Type B pancreatic cell (in vitro differentiated cells): ENCODE measurements around the gene GPC6. TPM values are rescaled to one million over a fixed set of nuclear protein-coding genes. Genes with fewer than 3 reads are reported as not detected.

Experiments used
- DNase-seq: peaks from one replicate; pipeline ENCODE4 v3.0.0; 2021; ENCODE audit warnings: mixed read lengths; ENCODE audit not compliant: unreplicated experiment; ENCODE audit errors: extremely low spot score
- H3K27ac Mint-ChIP-seq: 2 replicates; pipeline ENCODE4 v1.8.0; 2021; ENCODE audit warnings: mild to moderate bottlenecking, mixed read lengths
- H3K27me3 Mint-ChIP-seq: 2 replicates; pipeline ENCODE4 v1.8.0; 2021; ENCODE audit warnings: mixed read lengths
- H3K36me3 Mint-ChIP-seq: 2 replicates; pipeline ENCODE4 v1.8.0; 2021; ENCODE audit warnings: mixed read lengths
- H3K4me1 Mint-ChIP-seq: one replicate; pipeline ENCODE4 v1.8.0; 2021; ENCODE audit warnings: mixed read lengths; ENCODE audit not compliant: unreplicated experiment
- H3K4me3 Mint-ChIP-seq: 2 replicates; pipeline ENCODE4 v1.8.0; 2021; ENCODE audit warnings: mild to moderate bottlenecking, mixed read lengths
- H3K9me3 Mint-ChIP-seq: 2 replicates; pipeline ENCODE4 v1.8.0; 2021; ENCODE audit warnings: mixed read lengths
- total RNA-seq: library from RNA; stranded (reverse); gene quantifications from 2 replicates; pipeline ENCODE4 v1.2.1, GENCODE V29; 2021; ENCODE audit warnings: low replicate concordance
- TF ChIP-seq, protein P1 (sequence below): fragments of 200-600 bp; sonication (generic); conservative IDR thresholded peaks from 2 replicates; pipeline ENCODE4 v1.5.0; 2021; ENCODE audit warnings: antibody characterized with exemption, mild to moderate bottlenecking

The GPC6 gene
- total RNA-seq, 1 donor from 2014 or later, result 30.5 TPM

DNA sequence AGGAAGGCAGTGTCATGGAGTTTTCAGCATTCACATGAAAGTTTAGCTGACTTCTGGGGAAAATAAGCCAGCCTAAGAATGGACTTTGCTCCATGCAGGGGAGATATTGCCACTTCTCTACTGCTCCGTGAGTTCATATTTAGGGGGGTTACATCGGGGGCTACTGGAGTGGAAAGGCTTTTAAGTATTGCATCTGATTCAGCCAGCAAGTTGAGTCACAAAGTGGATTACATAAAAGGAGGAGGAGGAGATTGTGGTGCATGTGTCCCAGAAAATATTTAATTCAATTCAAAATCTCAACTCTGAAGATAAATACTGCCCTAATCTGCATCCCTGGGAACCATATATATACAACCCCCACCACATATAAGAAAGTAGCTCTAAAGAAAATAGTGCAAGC, 635.7 kb downstream of the GPC6 start:
- peaks cover 8% of the 10 kb centered on the region for H3K4me1 Mint-ChIP-seq
- no peak for DNase-seq
- H3K9me3 Mint-ChIP-seq, result no peaks in the 10 kb centered on the region
- TF ChIP-seq, protein P1, sequence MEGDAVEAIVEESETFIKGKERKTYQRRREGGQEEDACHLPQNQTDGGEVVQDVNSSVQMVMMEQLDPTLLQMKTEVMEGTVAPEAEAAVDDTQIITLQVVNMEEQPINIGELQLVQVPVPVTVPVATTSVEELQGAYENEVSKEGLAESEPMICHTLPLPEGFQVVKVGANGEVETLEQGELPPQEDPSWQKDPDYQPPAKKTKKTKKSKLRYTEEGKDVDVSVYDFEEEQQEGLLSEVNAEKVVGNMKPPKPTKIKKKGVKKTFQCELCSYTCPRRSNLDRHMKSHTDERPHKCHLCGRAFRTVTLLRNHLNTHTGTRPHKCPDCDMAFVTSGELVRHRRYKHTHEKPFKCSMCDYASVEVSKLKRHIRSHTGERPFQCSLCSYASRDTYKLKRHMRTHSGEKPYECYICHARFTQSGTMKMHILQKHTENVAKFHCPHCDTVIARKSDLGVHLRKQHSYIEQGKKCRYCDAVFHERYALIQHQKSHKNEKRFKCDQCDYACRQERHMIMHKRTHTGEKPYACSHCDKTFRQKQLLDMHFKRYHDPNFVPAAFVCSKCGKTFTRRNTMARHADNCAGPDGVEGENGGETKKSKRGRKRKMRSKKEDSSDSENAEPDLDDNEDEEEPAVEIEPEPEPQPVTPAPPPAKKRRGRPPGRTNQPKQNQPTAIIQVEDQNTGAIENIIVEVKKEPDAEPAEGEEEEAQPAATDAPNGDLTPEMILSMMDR, result no peak
- peaks cover 3% of the 10 kb centered on the region for H3K36me3 Mint-ChIP-seq
- H3K27ac Mint-ChIP-seq, result no peak overlapping the region
- H3K27me3 Mint-ChIP-seq, result no peaks in the 10 kb centered on the region
- H3K4me3 Mint-ChIP-seq, result no peak overlapping the region

GRCh38 chr13:93865235-93865634, 638.6 kb downstream of the GPC6 start:
- H3K9me3 Mint-ChIP-seq, result no peaks in the 10 kb centered on the region
- no peak overlapping the region for H3K27ac Mint-ChIP-seq
- DNase-seq, result no peak

DNA sequence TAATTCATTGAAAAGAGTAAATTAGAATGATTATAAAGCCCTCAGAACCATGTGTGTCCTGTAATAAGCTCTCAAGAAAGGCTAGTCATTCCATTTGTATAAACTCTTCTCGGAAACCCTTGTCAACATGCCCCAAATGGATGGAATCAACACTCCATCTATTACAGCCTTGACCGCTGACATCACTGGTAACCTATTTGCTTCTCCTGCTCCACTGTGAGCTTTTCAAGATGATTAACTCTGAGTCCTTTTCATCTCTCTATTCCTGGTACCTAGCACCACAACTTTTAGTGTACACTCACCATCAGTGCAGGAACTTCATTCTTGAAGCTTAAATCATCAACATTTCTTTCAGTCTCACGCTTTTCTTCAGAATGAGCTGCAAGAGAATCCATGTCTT, 640.9 kb downstream of the GPC6 start:
- no peaks in the 10 kb centered on the region for H3K9me3 Mint-ChIP-seq
- TF ChIP-seq, protein P1, result no peak
- H3K27me3 Mint-ChIP-seq, result no peaks in the 10 kb centered on the region
- peaks cover 3% of the 10 kb centered on the region for H3K36me3 Mint-ChIP-seq
- DNase-seq, result no peak
- H3K27ac Mint-ChIP-seq, result no peak overlapping the region
- H3K4me3 Mint-ChIP-seq, result no peak overlapping the region
- peaks cover 3% of the 10 kb centered on the region for H3K4me1 Mint-ChIP-seq

More at GRCh38 chr13:93865235-93865634, 638.6 kb downstream of the GPC6 start:
- Mint-ChIP-seq H3K4me3 (no peak overlapping the region), H3K27me3 (no peaks in the 10 kb centered on the region), H3K4me1 (peaks cover 11% of the 10 kb centered on the region), H3K36me3 (peaks cover 3% of the 10 kb centered on the region)
- TF ChIP-seq, protein P1, result no peak

- no peak overlapping the region for H3K4me3 Mint-ChIP-seq
- H3K36me3 Mint-ChIP-seq, result peaks cover 4% of the 10 kb centered on the region
- peaks cover 3% of the 10 kb centered on the region for H3K4me1 Mint-ChIP-seq
- H3K27me3 Mint-ChIP-seq, result no peaks in the 10 kb centered on the region
- H3K9me3 Mint-ChIP-seq, result no peaks in the 10 kb centered on the region
- DNase-seq, result no peak
- H3K27ac Mint-ChIP-seq, result no peak overlapping the region
- TF ChIP-seq, protein P1, result no peak
Observed at GRCh38 chr13:93872376-93872775, 645.8 kb downstream of the GPC6 start.

- TF ChIP-seq, protein P1, result no peak
Observed at GRCh38 chr13:93872786-93873347, 646.3 kb downstream of the GPC6 start.

GRCh38 chr13:93875547-93875946, 648.9 kb downstream of the GPC6 start:
- no peak for DNase-seq
- Mint-ChIP-seq H3K27ac (no peak overlapping the region), H3K4me3 (no peak overlapping the region)

More at GRCh38 chr13:93872786-93873347, 646.3 kb downstream of the GPC6 start:
- no peaks in the 10 kb centered on the region for H3K9me3 Mint-ChIP-seq
- H3K4me3 Mint-ChIP-seq, result no peak overlapping the region
- no peak for DNase-seq
- H3K36me3 Mint-ChIP-seq, result peaks cover 8% of the 10 kb centered on the region
- peaks cover 3% of the 10 kb centered on the region for H3K4me1 Mint-ChIP-seq
- H3K27ac Mint-ChIP-seq, result no peak overlapping the region
- H3K27me3 Mint-ChIP-seq, result no peaks in the 10 kb centered on the region

More at GRCh38 chr13:93875547-93875946, 648.9 kb downstream of the GPC6 start:
- Mint-ChIP-seq H3K36me3 (peaks cover 9% of the 10 kb centered on the region), H3K9me3 (peaks cover 3% of the 10 kb centered on the region), H3K4me1 (no peaks in the 10 kb centered on the region), H3K27me3 (no peaks in the 10 kb centered on the region)
- TF ChIP-seq, protein P1, result no peak
